ENCODE measurements around the gene AKR7A2.

The AKR7A2 gene

DNA sequence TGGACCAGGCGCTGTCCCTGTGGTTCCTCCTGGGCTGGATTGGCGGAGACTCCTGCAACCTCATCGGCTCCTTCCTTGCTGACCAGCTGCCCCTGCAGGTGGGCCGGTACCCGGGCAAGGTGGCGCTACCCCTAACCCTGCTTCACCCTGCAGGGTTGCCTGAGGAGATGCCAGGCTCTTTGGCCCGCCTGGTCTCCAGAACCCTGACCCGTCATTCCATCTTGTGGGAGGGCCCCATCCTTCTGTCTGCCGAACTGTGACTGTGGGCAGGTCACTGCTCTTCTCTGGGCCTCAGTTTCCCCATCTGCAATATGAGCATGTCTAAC lies 12.7 kb upstream of the AKR7A2 start:
- DNase-seq (ENCODE audit: low read depth), result no peak
- no peak overlapping the region for H3K4me3 ChIP-seq (ENCODE audit: low read depth, low read length)
- in situ Hi-C loops (cut with HindIII; ENCODE audit: low sequenced_read_pairs), result no loop called here
- TF ChIP-seq, protein P1, sequence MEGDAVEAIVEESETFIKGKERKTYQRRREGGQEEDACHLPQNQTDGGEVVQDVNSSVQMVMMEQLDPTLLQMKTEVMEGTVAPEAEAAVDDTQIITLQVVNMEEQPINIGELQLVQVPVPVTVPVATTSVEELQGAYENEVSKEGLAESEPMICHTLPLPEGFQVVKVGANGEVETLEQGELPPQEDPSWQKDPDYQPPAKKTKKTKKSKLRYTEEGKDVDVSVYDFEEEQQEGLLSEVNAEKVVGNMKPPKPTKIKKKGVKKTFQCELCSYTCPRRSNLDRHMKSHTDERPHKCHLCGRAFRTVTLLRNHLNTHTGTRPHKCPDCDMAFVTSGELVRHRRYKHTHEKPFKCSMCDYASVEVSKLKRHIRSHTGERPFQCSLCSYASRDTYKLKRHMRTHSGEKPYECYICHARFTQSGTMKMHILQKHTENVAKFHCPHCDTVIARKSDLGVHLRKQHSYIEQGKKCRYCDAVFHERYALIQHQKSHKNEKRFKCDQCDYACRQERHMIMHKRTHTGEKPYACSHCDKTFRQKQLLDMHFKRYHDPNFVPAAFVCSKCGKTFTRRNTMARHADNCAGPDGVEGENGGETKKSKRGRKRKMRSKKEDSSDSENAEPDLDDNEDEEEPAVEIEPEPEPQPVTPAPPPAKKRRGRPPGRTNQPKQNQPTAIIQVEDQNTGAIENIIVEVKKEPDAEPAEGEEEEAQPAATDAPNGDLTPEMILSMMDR (IDR thresholded peaks at IDR 0.05; ENCODE audit: low read depth, low read length, missing control alignments), result no peak

DNA sequence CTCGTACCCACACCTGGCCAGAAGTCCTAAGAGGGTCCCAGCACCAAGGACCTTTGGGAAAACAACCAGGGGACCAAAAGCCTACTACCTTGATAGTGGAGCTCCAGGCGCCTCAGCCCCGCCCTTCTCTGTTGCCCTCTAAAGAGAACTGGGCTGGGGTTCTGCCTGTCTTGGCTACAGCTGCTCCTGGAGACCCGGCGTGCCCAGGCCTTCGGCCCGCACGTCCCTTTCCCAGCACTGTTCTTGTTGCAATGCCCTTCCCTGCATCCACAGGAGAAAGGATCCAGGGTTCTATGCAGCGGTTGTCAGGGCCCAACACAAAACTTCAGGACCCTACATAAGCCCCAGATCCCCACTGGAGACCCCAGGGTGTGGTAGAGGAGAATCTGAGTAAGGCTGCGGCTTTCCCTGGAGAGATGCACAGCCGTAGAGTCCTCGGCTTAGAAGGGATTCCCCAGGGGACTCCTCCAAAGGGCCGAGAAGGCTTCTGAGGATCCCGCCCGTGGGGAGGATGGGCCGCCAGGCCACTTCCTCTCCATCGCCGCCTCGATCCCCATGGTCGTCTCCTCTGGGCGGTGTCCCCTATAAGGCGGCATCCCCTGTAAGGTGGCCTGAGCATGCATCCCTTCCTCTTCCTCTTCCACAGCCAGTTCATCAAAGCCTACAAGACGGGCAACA lies 12.2 kb upstream of the AKR7A2 start:
- DNase-seq (ENCODE audit: low read depth), result no peak
- no peak overlapping the region for H3K4me3 ChIP-seq (ENCODE audit: low read depth, low read length)
- TF ChIP-seq, protein P1 (IDR thresholded peaks at IDR 0.05; ENCODE audit: low read depth, low read length, missing control alignments), result no peak
- in situ Hi-C loops (cut with HindIII; ENCODE audit: low sequenced_read_pairs), result no loop called here

DNA sequence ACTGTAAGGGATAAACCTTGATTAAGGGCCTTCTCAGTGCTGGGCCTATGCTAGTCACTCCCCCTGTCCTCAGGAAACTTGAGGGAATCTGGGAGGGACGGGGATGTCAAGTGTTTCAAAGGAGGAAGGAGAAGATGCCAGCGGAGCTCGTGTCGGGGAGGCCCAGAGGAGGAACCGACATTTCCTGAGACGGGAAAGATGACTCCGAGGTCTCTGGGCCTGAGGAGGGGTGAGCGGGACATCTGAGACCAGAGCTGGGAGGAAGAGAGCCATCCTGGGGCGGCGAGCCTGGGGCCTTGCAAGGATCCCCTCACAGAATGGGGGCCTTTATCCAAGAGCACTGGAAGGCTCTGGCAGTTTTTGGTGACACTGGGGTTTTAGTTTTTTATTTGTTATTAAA lies 10.5 kb upstream of the AKR7A2 start:
- in situ Hi-C loops (cut with HindIII; ENCODE audit: low sequenced_read_pairs), result no loop called here
- TF ChIP-seq, protein P1 (IDR thresholded peaks at IDR 0.05; ENCODE audit: low read depth, low read length, missing control alignments), result no peak

DNA sequence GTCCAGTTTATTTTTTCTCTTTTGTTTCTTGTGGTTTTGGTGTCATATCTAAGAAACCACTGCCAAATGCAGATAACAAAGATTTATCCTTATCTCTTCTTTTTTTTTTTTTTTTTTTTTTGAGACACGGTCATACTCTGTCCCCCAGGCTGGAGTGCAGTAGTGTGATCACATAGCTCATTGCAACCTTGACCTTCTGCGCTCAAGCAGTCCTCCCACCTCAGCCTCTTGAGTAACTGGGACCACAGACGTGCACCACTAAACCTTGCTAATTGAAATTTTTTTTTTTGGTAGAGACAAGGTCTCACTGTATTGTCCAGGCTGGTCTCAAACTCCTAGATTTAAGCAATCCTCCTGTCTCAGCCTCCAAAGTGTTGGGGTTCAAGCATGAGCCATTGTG lies 9.1 kb upstream of the AKR7A2 start:
- H3K4me3 ChIP-seq (ENCODE audit: low read depth, low read length), result no peak overlapping the region
- TF ChIP-seq, protein P1 (IDR thresholded peaks at IDR 0.05; ENCODE audit: low read depth, low read length, missing control alignments), result no peak
- no peak for DNase-seq (ENCODE audit: low read depth)
- in situ Hi-C loops (cut with HindIII; ENCODE audit: low sequenced_read_pairs), result no loop called here

More for the DNA sequence above, 10.5 kb upstream of the AKR7A2 start:
- H3K4me3 ChIP-seq (ENCODE audit: low read depth, low read length), result no peak overlapping the region
- DNase-seq (ENCODE audit: low read depth), result no peak

DNA sequence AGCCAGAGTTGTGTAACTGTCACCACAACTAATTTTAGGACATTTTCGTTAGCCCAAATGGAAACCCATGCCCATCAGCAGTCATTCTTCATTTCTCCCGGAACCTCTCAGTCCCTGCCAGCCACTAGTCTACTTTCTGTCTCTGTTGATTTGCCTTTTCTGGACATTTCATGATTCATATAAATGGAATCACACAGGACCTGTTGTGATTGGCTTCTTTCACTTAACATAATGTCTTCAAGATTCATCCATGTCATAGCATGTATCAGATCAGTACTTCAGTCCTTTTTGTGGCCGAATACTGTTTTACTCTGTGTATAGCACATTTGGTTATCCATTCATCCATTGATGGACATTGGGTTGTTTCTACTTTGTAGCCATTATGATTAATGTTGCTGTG lies 7.3 kb upstream of the AKR7A2 start:
- TF ChIP-seq, protein P1 (IDR thresholded peaks at IDR 0.05; ENCODE audit: low read depth, low read length, missing control alignments), result no peak
- in situ Hi-C loops (cut with HindIII; ENCODE audit: low sequenced_read_pairs), result no loop called here
- no peak for DNase-seq (ENCODE audit: low read depth)
- H3K4me3 ChIP-seq (ENCODE audit: low read depth, low read length), result no peak overlapping the region

DNA sequence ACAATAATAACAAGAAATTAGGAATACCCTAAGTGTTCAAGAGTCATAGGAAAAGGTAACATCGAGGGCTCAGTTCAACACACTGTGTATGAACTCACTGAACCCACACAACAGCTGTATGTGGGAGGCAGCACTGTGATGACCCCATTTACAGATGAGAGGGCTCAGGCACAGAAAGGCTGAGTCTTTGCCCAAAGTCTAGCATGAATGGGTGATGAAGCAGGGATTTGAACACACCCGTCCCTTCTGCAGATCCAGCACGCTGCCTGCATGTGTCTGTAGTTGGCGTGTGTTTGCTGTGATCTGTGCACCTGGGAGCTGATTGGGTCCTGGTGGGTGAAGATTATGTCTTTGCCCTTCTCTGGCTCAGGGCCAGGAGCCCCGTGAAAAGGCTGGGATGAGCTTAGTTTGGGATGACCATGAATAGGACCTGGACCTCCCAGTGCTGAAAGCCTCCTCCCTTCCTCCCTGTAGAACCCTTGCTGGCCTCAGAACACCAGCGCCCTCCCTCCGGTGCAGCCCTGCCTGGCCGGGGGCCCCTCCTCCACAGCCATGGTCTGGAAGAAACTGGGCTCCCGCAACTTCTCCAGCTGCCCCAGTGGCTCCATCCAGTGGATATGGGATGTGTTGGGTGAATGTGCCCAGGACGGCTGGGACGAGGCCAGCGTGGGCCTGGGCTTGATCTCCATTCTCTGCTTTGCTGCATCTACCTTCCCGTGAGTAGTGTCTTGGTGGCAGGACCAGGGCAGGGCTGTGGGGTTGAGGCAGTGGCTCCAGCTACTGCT lies 5.4 kb upstream of the AKR7A2 start:
- no peak for DNase-seq (ENCODE audit: low read depth)
- in situ Hi-C loops (cut with HindIII; ENCODE audit: low sequenced_read_pairs), result no loop called here

More for the DNA sequence above, 5.4 kb upstream of the AKR7A2 start:
- H3K4me3 ChIP-seq (ENCODE audit: low read depth, low read length), result no peak overlapping the region
- TF ChIP-seq, protein P1 (IDR thresholded peaks at IDR 0.05; ENCODE audit: low read depth, low read length, missing control alignments), result no peak
